ENCODE results near the gene C19orf81. TPM values are rescaled to one million over a fixed set of nuclear protein-coding genes. Genes with fewer than 3 reads are reported as not detected.

Gene C19orf81
- polyA plus RNA-seq, 1 donor from 2014 or later = 28.3 TPM

DNA sequence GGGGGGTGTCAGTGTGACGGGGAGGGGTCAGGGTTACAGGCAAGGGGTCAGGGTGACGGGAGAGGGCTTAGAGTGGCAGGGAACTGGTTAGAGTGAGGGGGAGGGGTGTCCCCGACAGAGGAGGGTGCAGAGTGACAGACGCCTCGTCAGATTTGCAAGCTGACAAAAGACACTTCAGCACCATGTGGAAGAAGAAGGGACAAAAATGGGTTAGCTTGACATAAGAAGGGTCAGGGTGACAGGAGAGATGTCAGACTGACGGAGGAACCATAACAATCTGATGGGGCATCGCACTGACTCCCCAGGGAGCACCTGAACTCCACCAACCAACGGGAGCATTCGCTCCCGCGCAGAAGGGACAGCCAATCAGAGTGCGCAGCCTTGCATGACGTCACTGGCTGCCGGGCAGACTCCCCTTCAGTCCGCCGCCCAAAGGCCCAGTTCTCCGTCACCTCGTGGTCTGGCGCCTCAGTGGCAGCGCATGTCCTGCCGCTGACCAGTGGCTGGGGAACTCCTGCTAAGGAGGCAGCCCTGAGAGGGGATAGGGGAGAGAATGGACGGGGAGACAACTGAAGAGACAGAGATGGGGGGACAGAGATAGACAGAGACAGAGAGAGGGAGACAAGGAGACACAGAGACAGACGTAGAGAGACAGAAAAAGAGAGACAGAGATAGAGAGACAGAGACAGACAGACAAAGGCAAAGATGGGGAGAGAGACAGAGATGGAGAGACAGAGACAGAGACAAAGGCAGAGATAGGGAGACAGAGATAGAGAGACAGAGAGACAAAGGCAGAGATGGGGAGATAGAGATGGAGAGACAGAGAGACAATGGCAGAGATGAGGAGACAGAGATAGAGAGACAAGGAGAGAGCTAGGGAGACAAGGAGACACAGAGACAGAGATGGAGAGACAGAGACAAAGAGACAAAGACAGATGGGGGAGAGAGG lies 30.2 kb downstream of the C19orf81 start:
- no peak overlapping the region for H3K9ac ChIP-seq (ENCODE audit: low read length)
- H3K36me3 ChIP-seq (ENCODE audit: insufficient read depth, low read length) = peaks cover 9% of the 10 kb centered on the region
- H3K9me3 ChIP-seq (ENCODE audit: low read length) = no peaks in the 10 kb centered on the region
- H3F3A ChIP-seq (ENCODE audit: insufficient read depth, low read length, poor library complexity, severe bottlenecking) = no peaks in the 10 kb centered on the region
- H2AFZ ChIP-seq (ENCODE audit: low read depth, low read length) = no peak overlapping the region
- no peak overlapping the region for H3K27ac ChIP-seq (ENCODE audit: low read length)
- H3K79me2 ChIP-seq (replicated peaks; ENCODE audit: insufficient read depth, low read length) = no peaks in the 10 kb centered on the region
- no peaks in the 10 kb centered on the region for H3K27me3 ChIP-seq (ENCODE audit: insufficient read depth, low read depth, low read length)
- H3K9me2 ChIP-seq (ENCODE audit: insufficient read depth, low read length) = no peaks in the 10 kb centered on the region
- no peaks in the 10 kb centered on the region for H4K20me1 ChIP-seq (ENCODE audit: insufficient read depth)
- H3K4me2 ChIP-seq (ENCODE audit: low read length) = no peak overlapping the region
- TF ChIP-seq EZH2 (IDR thresholded peaks at IDR 0.05; ENCODE audit: borderline replicate concordance, insufficient read depth, low read length, poor library complexity, severe bottlenecking) (no peak), POLR2AphosphoS5 (IDR thresholded peaks at IDR 0.05) (no peak), EP300 (conservative IDR thresholded peaks at IDR 0.05; ENCODE audit: poor library complexity, severe bottlenecking) (no peak), RAD21 (conservative IDR thresholded peaks at IDR 0.05) (no peak)
- TF ChIP-seq, protein P1, sequence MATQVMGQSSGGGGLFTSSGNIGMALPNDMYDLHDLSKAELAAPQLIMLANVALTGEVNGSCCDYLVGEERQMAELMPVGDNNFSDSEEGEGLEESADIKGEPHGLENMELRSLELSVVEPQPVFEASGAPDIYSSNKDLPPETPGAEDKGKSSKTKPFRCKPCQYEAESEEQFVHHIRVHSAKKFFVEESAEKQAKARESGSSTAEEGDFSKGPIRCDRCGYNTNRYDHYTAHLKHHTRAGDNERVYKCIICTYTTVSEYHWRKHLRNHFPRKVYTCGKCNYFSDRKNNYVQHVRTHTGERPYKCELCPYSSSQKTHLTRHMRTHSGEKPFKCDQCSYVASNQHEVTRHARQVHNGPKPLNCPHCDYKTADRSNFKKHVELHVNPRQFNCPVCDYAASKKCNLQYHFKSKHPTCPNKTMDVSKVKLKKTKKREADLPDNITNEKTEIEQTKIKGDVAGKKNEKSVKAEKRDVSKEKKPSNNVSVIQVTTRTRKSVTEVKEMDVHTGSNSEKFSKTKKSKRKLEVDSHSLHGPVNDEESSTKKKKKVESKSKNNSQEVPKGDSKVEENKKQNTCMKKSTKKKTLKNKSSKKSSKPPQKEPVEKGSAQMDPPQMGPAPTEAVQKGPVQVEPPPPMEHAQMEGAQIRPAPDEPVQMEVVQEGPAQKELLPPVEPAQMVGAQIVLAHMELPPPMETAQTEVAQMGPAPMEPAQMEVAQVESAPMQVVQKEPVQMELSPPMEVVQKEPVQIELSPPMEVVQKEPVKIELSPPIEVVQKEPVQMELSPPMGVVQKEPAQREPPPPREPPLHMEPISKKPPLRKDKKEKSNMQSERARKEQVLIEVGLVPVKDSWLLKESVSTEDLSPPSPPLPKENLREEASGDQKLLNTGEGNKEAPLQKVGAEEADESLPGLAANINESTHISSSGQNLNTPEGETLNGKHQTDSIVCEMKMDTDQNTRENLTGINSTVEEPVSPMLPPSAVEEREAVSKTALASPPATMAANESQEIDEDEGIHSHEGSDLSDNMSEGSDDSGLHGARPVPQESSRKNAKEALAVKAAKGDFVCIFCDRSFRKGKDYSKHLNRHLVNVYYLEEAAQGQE (IDR thresholded peaks at IDR 0.05; ENCODE audit: borderline replicate concordance) = no peak
- H3K4me3 ChIP-seq (ENCODE audit: low read length) = no peak overlapping the region

DNA sequence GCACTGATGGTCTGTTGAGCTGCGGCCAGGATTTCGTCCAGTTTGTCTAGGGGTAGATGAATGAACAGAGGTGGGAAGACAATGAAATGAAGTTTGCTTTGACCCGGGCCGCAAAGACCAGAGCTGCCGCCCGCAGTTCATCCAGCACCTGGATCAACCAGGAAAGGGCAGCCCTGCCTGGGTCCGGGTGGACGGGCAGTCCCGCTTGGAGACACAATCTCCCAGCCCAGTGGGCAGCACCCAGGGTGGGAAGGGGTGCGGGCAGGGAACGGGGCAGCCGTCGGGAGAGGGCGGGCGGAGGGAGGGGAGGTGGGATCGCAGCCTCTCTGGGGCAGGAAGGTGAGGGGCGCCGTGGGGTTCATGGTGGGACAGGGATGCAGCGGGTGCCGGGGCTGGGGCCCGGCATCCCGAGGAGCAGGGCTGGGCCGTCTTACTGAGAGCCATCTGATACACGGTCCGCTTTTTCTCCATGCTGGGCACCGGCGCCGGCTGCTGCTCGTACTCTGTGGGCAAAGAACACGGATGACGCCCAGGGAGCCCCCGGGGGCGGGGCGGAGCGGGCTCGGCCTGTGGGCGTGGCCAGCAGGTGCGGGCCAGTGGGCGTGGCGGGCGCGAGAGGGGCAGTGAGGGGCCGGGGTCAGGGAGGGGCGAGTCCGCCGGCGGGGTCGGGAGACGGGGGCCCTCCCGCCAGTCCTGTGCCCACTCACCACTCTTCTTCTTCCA lies 37.2 kb downstream of the C19orf81 start:
- H3K9me2 ChIP-seq (ENCODE audit: insufficient read depth, low read length) = no peaks in the 10 kb centered on the region
- H2AFZ ChIP-seq (ENCODE audit: low read depth, low read length) = no peak overlapping the region
- H3K4me3 ChIP-seq (ENCODE audit: low read length) = no peak overlapping the region
- peaks cover 19% of the 10 kb centered on the region for H3K79me2 ChIP-seq (replicated peaks; ENCODE audit: insufficient read depth, low read length)
- no peaks in the 10 kb centered on the region for H4K20me1 ChIP-seq (ENCODE audit: insufficient read depth)
- TF ChIP-seq, protein P1 (IDR thresholded peaks at IDR 0.05; ENCODE audit: borderline replicate concordance) = no peak
- TF ChIP-seq EP300 (conservative IDR thresholded peaks at IDR 0.05; ENCODE audit: poor library complexity, severe bottlenecking) = no peak
- TF ChIP-seq MXI1 (conservative IDR thresholded peaks at IDR 0.05; ENCODE audit: poor library complexity, severe bottlenecking) = no peak
- TF ChIP-seq SMC3 (conservative IDR thresholded peaks at IDR 0.05; ENCODE audit: poor library complexity) = no peak
- TF ChIP-seq RAD21 (conservative IDR thresholded peaks at IDR 0.05) = no peak
- TF ChIP-seq EZH2 (IDR thresholded peaks at IDR 0.05; ENCODE audit: borderline replicate concordance, insufficient read depth, low read length, poor library complexity, severe bottlenecking) = no peak
- TF ChIP-seq TAF1 (IDR thresholded peaks at IDR 0.05; ENCODE audit: low read depth) = no peak
- TF ChIP-seq POLR2AphosphoS5 (IDR thresholded peaks at IDR 0.05) = no peak
- TF ChIP-seq, protein P2, sequence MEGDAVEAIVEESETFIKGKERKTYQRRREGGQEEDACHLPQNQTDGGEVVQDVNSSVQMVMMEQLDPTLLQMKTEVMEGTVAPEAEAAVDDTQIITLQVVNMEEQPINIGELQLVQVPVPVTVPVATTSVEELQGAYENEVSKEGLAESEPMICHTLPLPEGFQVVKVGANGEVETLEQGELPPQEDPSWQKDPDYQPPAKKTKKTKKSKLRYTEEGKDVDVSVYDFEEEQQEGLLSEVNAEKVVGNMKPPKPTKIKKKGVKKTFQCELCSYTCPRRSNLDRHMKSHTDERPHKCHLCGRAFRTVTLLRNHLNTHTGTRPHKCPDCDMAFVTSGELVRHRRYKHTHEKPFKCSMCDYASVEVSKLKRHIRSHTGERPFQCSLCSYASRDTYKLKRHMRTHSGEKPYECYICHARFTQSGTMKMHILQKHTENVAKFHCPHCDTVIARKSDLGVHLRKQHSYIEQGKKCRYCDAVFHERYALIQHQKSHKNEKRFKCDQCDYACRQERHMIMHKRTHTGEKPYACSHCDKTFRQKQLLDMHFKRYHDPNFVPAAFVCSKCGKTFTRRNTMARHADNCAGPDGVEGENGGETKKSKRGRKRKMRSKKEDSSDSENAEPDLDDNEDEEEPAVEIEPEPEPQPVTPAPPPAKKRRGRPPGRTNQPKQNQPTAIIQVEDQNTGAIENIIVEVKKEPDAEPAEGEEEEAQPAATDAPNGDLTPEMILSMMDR (IDR thresholded peaks at IDR 0.05; ENCODE audit: poor library complexity, severe bottlenecking) = no peak
- H3K27me3 ChIP-seq (ENCODE audit: insufficient read depth, low read depth, low read length) = no peaks in the 10 kb centered on the region
- no peaks in the 10 kb centered on the region for H3F3A ChIP-seq (ENCODE audit: insufficient read depth, low read length, poor library complexity, severe bottlenecking)
- H3K9me3 ChIP-seq (ENCODE audit: low read length) = no peaks in the 10 kb centered on the region
- no peak overlapping the region for H3K9ac ChIP-seq (ENCODE audit: low read length)
- H3K27ac ChIP-seq (ENCODE audit: low read length) = no peak overlapping the region
- H3K4me2 ChIP-seq (ENCODE audit: low read length) = no peak overlapping the region
- no peaks in the 10 kb centered on the region for H3K36me3 ChIP-seq (ENCODE audit: insufficient read depth, low read length)
